Mesenteric fat pad (tissue), 1 donor: ENCODE data around the gene DIP2A. TPM values are rescaled to one million over a fixed set of nuclear protein-coding genes. Genes with fewer than 3 reads are reported as not detected.

Source experiments
- DNase-seq: peaks from one replicate; pipeline ENCODE4 v3.0.0-alpha.2; 2020; ENCODE audit warnings: low spot score
- long read RNA-seq: library from polyadenylated mRNA; unstranded; transcript quantifications from one replicate; pipeline ENCODE4 v2.0.0, GENCODE V29; 2020
- total RNA-seq: library from RNA; stranded (reverse); fragmentation: NEBNext Ultra II Directional; extraction: Animal tissue kit (Norgen Biotek cat#: 25700); gene quantifications from one replicate; pipeline ENCODE4 v1.2.1, GENCODE V29; 2021
- donor health status: DM: yes; HTN: yes; CAD: no.

The DIP2A gene
- total RNA-seq = 33.9 TPM
- long read RNA-seq, partial matches to known transcripts = 15 of 33 reads
- long read RNA-seq, other reads (novel, unspliced or antisense) = 13 of 33 reads

DNA sequence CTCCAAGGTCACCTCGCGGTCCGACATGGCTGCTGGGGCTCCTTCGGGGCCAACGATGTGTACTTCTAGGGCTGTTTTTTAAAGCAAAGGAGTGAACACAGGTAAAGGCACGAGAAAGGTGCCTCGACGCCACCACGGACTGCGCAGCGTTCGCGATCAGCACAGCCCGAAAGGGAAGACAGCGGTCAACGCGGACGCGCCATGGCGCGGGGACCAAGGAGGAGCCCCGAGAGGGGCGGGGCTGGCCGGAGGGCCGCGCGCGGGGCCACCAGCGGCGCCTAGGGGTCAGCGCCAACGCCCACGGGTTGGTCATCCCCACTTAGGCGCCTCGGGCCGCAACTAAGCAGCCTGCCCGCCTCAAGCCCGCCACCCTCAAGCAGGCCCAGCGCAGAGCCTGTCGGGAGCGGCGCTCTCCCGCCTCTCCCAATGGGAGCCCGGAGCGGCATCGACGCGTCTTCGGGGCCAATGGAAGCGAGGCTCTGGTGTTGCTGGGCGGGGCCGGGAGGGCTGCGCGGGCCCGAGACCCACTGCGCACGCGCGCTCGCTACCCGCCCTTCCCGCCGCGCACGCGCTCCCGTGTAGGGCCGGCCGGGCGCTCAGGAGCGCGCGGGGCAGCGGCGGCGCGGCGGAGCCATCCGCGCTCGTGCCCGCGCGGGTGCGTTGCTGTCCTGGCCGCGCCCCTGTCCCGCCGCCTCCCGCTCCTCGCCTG is at the start of gene DIP2A:
TSS of gene DIP2A (plus strand) at position 577 of the 709 bp plus-strand sequence. CDS start 241 bp downstream, outside the sequence.
- DNase-seq = peak; percentile 97

DNA sequence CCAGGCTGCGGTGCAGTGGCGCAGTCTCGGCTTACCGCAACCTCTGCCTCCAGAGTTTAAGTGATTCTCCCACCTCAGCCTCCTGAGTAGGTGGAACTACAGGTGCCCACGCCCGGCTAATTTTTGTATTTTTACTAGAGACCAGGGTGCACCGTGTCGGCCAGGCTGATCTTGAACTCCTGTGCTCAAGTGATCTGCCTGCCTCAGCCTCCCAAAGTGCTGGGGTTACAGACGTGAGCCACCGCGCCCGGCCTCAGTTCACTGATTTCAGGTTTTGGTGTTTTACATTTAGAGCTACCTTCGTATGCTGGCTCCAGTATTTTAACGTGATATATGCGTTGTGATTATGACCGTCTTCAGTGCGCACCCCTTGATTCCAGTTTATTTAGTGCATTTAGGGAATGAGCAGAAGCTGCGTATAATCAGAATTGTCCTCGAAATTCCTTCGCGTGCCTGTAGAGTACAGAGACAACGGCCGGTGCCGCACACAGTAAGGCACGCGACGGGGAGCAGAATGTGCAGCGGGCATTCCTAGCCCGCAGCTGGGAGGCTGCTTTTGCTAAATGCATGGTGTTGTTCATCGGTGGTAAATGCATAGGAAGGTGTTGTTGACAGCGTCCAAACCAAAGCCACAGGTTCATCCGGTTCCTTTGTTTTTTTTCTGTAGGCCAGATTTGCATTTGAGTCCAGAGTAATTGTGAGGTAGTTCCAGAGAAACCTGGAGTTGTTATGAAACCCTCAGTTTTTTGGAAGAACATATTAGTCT is 48.9 kb upstream of the DIP2A start:
- DNase-seq = no peak

DNA sequence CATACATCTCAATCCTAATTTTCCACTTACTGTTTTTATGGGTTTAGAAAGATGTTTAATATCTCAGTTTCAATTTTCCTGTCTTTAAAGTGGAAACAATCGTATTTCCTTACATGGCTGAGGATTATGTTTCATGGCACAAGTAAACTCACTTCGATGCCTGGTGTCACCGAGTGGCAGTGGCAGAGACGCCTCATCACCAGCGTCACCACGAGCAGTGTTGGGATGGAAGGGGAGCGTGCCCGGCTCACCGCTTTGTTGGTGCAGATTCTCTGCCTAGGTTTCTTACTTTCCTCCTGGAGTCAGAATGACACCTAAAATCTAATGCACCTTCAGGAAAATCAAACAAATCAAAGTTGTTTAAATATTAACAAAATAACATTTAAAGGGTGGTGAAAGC is 48.2 kb upstream of the DIP2A start:
- no peak for DNase-seq

GRCh38 chr21:46411236-46411635 is 47.5 kb upstream of the DIP2A start:
- DNase-seq = no peak

GRCh38 chr21:46411691-46412090 is 47.0 kb upstream of the DIP2A start:
- no peak for DNase-seq

DNA sequence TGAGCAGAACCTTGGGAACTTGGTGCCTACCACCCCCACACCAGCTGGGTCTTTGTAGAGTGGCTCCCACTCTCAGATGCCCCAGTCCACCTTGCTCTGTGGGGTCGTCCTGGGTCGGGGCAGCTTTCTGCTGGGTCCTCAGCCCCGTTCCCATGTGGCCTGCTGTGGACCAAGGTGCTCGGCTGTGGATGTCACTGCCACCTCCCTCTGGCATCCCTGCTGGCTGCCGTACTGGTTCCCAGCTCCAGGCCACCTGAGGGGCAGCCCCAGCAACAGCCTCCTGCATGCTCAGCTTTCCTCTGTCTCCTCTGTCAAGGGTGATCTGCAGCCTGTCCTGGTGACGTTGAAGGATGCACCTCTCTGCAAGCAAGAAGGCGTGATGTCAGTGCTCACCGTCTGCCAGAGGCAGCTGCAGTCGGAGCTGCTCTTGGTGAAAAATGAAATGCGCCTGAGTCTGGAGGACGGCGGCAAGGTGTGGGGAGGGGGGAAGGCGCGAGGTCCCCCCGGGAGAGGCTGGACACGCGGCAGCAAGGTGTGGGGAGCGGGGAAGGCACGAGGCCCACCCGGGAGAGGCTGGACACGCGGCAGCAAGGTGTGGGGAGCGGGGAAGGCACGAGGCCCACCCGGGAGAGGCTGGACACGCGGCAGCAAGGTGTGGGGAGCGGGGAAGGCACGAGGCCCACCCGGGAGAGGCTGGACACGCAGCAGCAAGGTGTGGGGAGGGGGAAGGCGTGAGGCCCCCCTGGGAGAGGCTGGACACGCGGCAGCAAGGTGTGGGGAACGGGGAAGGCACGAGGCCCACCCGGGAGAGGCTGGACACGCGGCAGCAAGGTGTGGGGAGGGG is 45.9 kb upstream of the DIP2A start:
- DNase-seq = no peak

DNA sequence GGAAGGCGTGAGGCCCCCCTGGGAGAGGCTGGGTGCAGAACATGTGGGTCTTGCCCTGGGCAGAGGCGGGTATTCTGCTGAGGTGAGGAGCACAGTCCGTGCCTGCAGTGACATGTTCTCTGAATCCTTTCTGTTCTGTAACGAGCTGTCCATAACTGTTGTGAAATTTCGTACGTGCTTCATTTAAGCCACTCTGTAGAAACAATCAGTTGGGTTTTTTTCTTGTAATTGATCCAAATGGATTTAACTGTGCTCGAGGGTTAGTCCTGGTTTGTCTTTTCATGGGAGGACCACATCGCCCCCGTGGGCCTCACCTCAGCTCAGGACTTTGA is 45.4 kb upstream of the DIP2A start:
- no peak for DNase-seq

DNA sequence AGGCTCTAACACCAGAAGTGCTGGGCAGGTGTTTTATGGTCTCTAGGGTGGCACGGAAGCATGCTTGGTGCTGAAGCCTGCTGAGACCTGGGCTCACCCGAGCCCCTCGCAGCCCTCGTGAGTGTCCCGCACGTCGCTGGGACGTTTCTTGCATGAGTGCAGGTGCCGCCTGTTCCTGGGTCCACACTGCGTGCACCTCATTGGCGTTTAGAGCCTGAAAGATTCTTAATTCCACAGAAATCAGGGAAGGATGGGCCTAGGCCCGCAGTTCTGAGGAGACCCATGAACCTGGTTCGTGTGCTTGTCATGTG is 43.8 kb upstream of the DIP2A start:
- DNase-seq = no peak

- no peak for DNase-seq
Measured at GRCh38 chr21:46416551-46416950, 42.1 kb upstream of the DIP2A start.

DNA sequence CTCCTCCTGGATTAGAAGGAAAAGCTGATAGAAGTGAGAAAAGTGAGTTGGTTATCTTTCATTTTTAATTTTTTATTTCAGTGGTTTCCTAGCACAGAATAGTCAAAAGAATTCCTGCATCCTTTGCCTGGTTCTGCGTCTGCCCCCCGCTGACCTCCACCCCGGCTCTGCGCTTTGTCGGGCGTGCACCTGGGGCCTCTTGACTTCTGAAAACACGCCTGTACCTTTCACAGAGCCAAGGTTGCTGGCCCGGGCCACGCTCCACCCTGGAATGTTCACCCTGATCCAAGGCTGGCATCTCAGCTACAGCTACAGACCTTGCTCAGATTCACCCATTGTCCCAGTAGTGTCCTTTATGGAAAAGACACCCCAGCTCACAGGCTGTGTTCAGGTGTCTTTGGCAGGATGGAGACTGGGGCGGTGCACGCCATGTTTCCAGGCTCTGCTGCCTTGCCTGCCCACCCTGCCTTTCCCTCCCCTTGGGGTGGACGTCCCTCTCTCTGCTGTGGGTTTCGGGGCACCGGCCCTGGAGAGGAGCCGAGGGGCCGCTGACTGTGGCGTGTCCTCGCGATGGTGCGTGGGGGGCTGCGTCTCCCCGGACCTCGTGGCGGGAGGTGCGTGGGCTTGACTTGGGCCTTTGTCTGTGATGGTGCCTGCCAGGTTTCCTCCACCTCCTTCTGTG is 40.3 kb upstream of the DIP2A start:
- DNase-seq = no peak

DNA sequence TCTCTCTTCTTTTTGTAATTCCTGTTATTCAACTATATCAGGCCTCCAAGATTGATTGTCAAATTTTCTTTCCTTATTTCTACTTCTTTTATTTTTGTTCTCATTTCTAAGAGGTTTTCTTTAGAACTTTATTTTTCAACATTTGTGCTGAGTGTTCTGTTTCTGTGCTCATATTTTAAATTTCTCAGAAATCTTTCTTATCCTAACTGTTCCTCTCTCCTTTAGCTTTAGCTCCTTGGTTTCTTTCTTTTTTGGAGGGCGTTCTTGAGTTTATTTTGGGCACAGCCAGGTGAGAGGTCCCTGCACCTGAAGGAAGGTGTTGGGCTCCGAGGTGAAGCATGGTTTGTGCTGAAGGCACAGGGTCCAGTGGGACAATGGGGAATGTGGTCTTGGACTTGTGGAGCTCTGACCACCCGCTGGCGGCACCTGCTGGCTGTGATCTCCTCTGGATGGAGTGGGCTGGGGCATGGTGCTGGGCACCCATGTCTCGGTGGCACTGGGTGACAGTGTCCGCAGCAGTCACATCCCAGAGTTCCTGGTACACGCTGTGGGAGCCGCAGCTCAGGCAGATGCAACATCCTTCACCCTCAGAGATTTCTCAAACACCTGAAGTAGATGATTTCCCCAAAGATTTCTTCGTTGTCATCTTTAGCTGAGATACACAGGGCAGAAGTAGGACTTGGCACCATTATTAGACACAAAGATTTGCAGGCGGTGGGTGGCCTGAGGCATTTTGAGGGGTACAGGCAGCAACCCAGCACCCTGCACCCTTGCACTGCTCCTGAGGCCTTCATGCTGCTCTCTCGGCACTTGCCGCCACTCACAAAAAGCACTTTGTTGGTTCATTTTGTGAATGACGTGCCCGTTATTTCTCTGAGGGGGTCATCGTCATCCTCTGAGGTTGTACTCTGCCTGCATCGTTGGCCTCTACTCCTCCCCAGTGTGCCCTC is 38.2 kb upstream of the DIP2A start:
- DNase-seq = no peak

- no peak for DNase-seq
Measured at GRCh38 chr21:46421191-46421750, 37.4 kb upstream of the DIP2A start.

GRCh38 chr21:46421756-46422555 is 36.7 kb upstream of the DIP2A start:
- DNase-seq = no peak

DNA sequence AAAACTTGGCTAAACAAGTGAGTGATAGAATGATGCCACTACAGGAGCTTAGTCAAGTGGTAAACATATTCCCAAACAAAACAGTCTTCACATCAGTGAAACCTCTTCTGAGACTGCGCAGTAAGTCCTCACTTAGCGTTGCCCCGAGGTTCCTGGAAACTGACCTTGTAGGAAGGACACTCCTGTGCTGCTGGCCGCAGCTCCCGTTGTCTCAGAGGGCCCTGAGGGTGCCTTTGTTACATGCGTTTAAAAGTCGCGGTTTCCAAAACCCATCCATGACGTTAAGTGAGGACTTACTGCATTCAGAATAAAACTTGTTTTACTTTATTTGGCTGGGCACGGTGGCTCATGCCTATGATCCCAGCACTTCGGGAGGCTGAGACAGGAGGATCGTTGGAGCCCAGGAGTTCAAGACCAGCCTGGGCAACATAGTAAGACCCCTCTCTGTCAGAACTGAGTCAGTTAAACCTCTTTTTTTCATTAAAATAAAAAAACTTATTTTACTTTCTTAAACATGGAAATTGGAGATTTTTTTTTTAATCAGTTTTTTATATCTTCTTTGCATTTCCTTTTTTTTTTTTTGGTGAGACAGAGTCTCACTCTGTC is 36.0 kb upstream of the DIP2A start:
- no peak for DNase-seq

- DNase-seq = no peak
Measured at GRCh38 chr21:46423546-46424038, 35.1 kb upstream of the DIP2A start.

GRCh38 chr21:46424039-46424591 is 34.6 kb upstream of the DIP2A start:
- no peak for DNase-seq

DNA sequence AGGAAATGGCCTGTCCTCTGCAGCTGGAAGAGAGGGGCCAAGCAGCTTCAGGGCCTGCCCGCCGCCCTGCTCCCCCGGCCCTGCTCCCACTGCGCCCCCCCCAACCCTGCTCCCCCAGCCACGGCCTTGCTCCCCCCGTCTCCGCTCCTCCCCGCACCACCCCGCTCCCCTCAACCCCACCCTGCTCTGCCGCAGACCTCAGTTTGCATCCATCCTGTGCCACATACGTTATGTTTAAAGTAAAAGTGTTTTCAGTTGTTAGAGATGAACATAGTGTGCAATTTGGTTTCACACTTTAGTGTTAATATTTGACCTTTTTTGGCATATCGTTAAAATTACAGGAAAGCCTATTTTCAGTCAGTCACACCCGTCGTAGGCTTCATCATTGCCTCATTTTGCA is 34.1 kb upstream of the DIP2A start:
- no peak for DNase-seq

GRCh38 chr21:46425041-46425440 is 33.6 kb upstream of the DIP2A start:
- no peak for DNase-seq
